ENCODE results near the gene RXRA. TPM values are rescaled to one million over a fixed set of nuclear protein-coding genes. Genes with fewer than 3 reads are reported as not detected.

The RXRA gene
- total and polyA plus RNA-seq, 2 donors (not counting 1 experiment from before 2014, with no cell fraction given) = 2.6 to 6.8 TPM

- Histone ChIP-seq H3K27ac (ENCODE audit: low read length in 2 of 2) (no peak overlapping the region), H3K4me3 (ENCODE audit: control extremely low read depth in 1 of 5, extremely low read depth in 1 of 5, insufficient read depth in 1 of 5, low read depth in 2 of 5, low read length in 4 of 5) (no peak overlapping the region), H3K36me3 (replicated peaks in 1 of 2; ENCODE audit: control extremely low read depth in 1 of 2, control insufficient read depth in 1 of 2, extremely low read depth in 1 of 2, insufficient read depth in 2 of 2, low read length in 1 of 2) (no peaks in the 10 kb centered on the region), H3K4me1 (ENCODE audit: control insufficient read depth in 2 of 2, insufficient read depth in 2 of 2, low read length in 2 of 2) (no peaks in the 10 kb centered on the region), H4K20me1 (ENCODE audit: control insufficient read depth, insufficient read depth, low read length, poor library complexity, severe bottlenecking) (no peaks in the 10 kb centered on the region), H3K9me3 (ENCODE audit: control extremely low read depth in 1 of 3, control insufficient read depth in 2 of 3, insufficient read depth in 1 of 3, low read length in 2 of 3) (no peaks in the 10 kb centered on the region), H2AFZ (ENCODE audit: insufficient read depth, low read depth, low read length, poor library complexity, severe bottlenecking) (no peak overlapping the region), H3K4me2 (replicated peaks; ENCODE audit: low read depth, low read length, poor library complexity, severe bottlenecking) (no peak overlapping the region), H3K9ac (ENCODE audit: low read length) (no peak overlapping the region), H3K27me3 (replicated peaks in 1 of 4; ENCODE audit: control extremely low read depth in 1 of 4, control insufficient read depth in 3 of 4, insufficient read depth in 4 of 4, low read length in 3 of 4) (no peaks in the 10 kb centered on the region), H3K79me2 (ENCODE audit: control insufficient read depth, insufficient read depth, low read length) (no peaks in the 10 kb centered on the region)
- CTCF ChIA-PET = interaction anchor here (2.0 kb wide), 1 partner anchor 10 kb away, joined by 6 read pairs; no protein-coding TSS in a partner anchor
- no peak for DNase-seq
- no peak for ATAC-seq (ENCODE audit: low read depth)
- intact Hi-C loops (cut with micrococcal nuclease) = no loop called here
- TF ChIP-seq CTCF (IDR thresholded peaks at IDR 0.05) (no peak), EZH2 (IDR thresholded peaks at IDR 0.05; ENCODE audit: borderline replicate concordance, insufficient read depth, low read depth, low read length, poor library complexity, severe bottlenecking) (no peak)
- H3K9me3 Mint-ChIP-seq (ENCODE audit: insufficient read depth) = no peaks in the 10 kb centered on the region
- WGBS (ENCODE audit: insufficient coverage) = 94% methylated on average over 14 of the region's 14 CpGs
- POLR2A ChIA-PET = no interaction called here
- H3K27ac Mint-ChIP-seq = no peak overlapping the region
- H3K4me3 Mint-ChIP-seq = no peak overlapping the region
- H3K27me3 Mint-ChIP-seq = no peaks in the 10 kb centered on the region
- H3K4me1 Mint-ChIP-seq = no peaks in the 10 kb centered on the region
Measured at GRCh38 chr9:134433101-134433500, 106.8 kb downstream of the RXRA start.

GRCh38 chr9:134433909-134434882, 107.9 kb downstream of the RXRA start:
- Histone ChIP-seq H3K4me3 (ENCODE audit: control extremely low read depth in 1 of 5, extremely low read depth in 1 of 5, insufficient read depth in 1 of 5, low read depth in 2 of 5, low read length in 4 of 5) (no peak overlapping the region), H2AFZ (ENCODE audit: insufficient read depth, low read depth, low read length, poor library complexity, severe bottlenecking) (no peak overlapping the region), H3K4me1 (ENCODE audit: control insufficient read depth in 2 of 2, insufficient read depth in 2 of 2, low read length in 2 of 2) (no peaks in the 10 kb centered on the region), H3K36me3 (replicated peaks in 1 of 2; ENCODE audit: control extremely low read depth in 1 of 2, control insufficient read depth in 1 of 2, extremely low read depth in 1 of 2, insufficient read depth in 2 of 2, low read length in 1 of 2) (no peaks in the 10 kb centered on the region), H3K9ac (ENCODE audit: low read length) (no peak overlapping the region), H3K4me2 (replicated peaks; ENCODE audit: low read depth, low read length, poor library complexity, severe bottlenecking) (no peak overlapping the region), H3K27me3 (replicated peaks in 1 of 4; ENCODE audit: control extremely low read depth in 1 of 4, control insufficient read depth in 3 of 4, insufficient read depth in 4 of 4, low read length in 3 of 4) (no peaks in the 10 kb centered on the region), H3K9me3 (ENCODE audit: control extremely low read depth in 1 of 3, control insufficient read depth in 2 of 3, insufficient read depth in 1 of 3, low read length in 2 of 3) (no peaks in the 10 kb centered on the region), H3K27ac (ENCODE audit: low read length in 2 of 2) (no peak overlapping the region), H4K20me1 (ENCODE audit: control insufficient read depth, insufficient read depth, low read length, poor library complexity, severe bottlenecking) (no peaks in the 10 kb centered on the region), H3K79me2 (ENCODE audit: control insufficient read depth, insufficient read depth, low read length) (no peaks in the 10 kb centered on the region)
- H3K27me3 Mint-ChIP-seq = no peaks in the 10 kb centered on the region
- WGBS (ENCODE audit: insufficient coverage) = 96% methylated on average over 13 of the region's 30 CpGs
- ChIA-PET POLR2A (no interaction called here), CTCF (interaction anchor here (0.8 kb wide), 1 partner anchor 263 kb away, joined by 3 read pairs; no protein-coding TSS in a partner anchor)
- TF ChIP-seq EZH2 (IDR thresholded peaks at IDR 0.05; ENCODE audit: borderline replicate concordance, insufficient read depth, low read depth, low read length, poor library complexity, severe bottlenecking) (no peak), CTCF (IDR thresholded peaks at IDR 0.05) (no peak)
- ATAC-seq (ENCODE audit: low read depth) = no peak
- intact Hi-C loops (cut with micrococcal nuclease) = no loop called here
- no peak for DNase-seq
- H3K9me3 Mint-ChIP-seq (ENCODE audit: insufficient read depth) = no peaks in the 10 kb centered on the region
- H3K27ac Mint-ChIP-seq = no peak overlapping the region
- H3K4me1 Mint-ChIP-seq = no peaks in the 10 kb centered on the region
- H3K4me3 Mint-ChIP-seq = no peak overlapping the region
